CD4-positive, alpha-beta T cell (primary cell): ENCODE data around the gene FBXO44. TPM values are rescaled to one million over a fixed set of nuclear protein-coding genes. Genes with fewer than 3 reads are reported as not detected.

Experiments
- ATAC-seq: fragments of 200-7000 bp; cut with Tn5 transposase; one replicate; pipeline ENCODE4 v1.10.0; 2022; ENCODE audit warnings: mild to moderate bottlenecking; ENCODE audit not compliant: poor library complexity
- CTCF ChIA-PET: fragments of 350-600 bp; sonication (Branson Sonifier 250); formaldehyde crosslinking; loops from one replicate; lab custom pipeline; 2021; ENCODE audit warnings: antibody characterized with exemption, inconsistent platforms; lab: Charles Lee
- POLR2A ChIA-PET: fragments of 350-600 bp; sonication (Branson Sonifier 250); formaldehyde crosslinking; loops from one replicate; lab custom pipeline; 2021; ENCODE audit warnings: antibody characterized with exemption, inconsistent platforms; lab: Charles Lee
- DNase-seq, 14 experiments: peaks; one replicate each; pipeline ENCODE4 v3.0.0-alpha.2; 2013 to 2020; ENCODE audit warnings: mixed read lengths in 2 of 14
- H3K27ac ChIP-seq, 2 donors: one replicate each; pipeline versions ENCODE4 v1.5.1 to v1.7.0; 2013; ENCODE audit warnings: low read length in 2 of 2, low read depth in 1 of 2, mild to moderate bottlenecking in 1 of 2
- H3K27me3 ChIP-seq, 2 experiments: 1 replicate in 1 of 2; 2 replicates in 1 of 2; pipeline versions ENCODE4 v1.6.1 to v1.7.0; 2013; ENCODE audit warnings: low read length in 2 of 2, control low read depth in 1 of 2, mild to moderate bottlenecking in 1 of 2, moderate library complexity in 1 of 2; ENCODE audit not compliant: insufficient read depth in 2 of 2, control insufficient read depth in 1 of 2
- H3K36me3 ChIP-seq: one replicate; pipeline ENCODE4 v1.6.1; 2013; ENCODE audit warnings: low read length, control low read depth; ENCODE audit not compliant: insufficient read depth
- H3K4me1 ChIP-seq: one replicate; pipeline ENCODE4 v1.6.1; 2013; ENCODE audit warnings: low read length, control low read depth; ENCODE audit not compliant: insufficient read depth
- H3K4me3 ChIP-seq: one replicate; pipeline ENCODE4 v1.5.1; 2013; ENCODE audit warnings: mild to moderate bottlenecking, low read length, moderate library complexity
- H3K9me3 ChIP-seq, 2 experiments: 1 replicate in 1 of 2; 2 replicates in 1 of 2; pipeline versions ENCODE4 v1.6.1 to v1.7.0; 2013; ENCODE audit warnings: low read length in 2 of 2, mild to moderate bottlenecking in 2 of 2, control low read depth in 1 of 2, moderate library complexity in 1 of 2; ENCODE audit not compliant: control insufficient read depth in 1 of 2, insufficient read depth in 1 of 2
- H3K27ac Mint-ChIP-seq: one replicate; pipeline ENCODE4 v1.8.0; 2020; ENCODE audit warnings: mixed read lengths
- H3K27me3 Mint-ChIP-seq: one replicate; pipeline ENCODE4 v1.8.0; 2021; ENCODE audit warnings: mixed read lengths
- H3K36me3 Mint-ChIP-seq: one replicate; pipeline ENCODE4 v1.8.0; 2021; ENCODE audit warnings: low read depth, mixed read lengths
- H3K4me1 Mint-ChIP-seq: one replicate; pipeline ENCODE4 v1.8.0; 2021; ENCODE audit warnings: low read depth, mixed read lengths
- H3K4me3 Mint-ChIP-seq: one replicate; pipeline ENCODE4 v1.8.0; 2020; ENCODE audit warnings: mild to moderate bottlenecking, mixed read lengths
- H3K9me3 Mint-ChIP-seq: one replicate; pipeline ENCODE4 v1.8.0; 2020; ENCODE audit warnings: mixed read lengths
- CTCF ChIP-seq: fragments of 200-600 bp; IDR thresholded peaks from one replicate; pipeline ENCODE4 v1.8.0; 2022; ENCODE audit warnings: antibody characterized with exemption, mild to moderate bottlenecking
- intact Hi-C, 2 experiments: fragments of 100-400 bp; cut with DNase I in 1 of 2; cut with micrococcal nuclease in 1 of 2; formaldehyde crosslinking; loops; one replicate each; pipeline versions ENCODE4 v1.15.1 to v1.9.0; 2023 to 2025; cut with DNase I, micrococcal nuclease
- total RNA-seq, 174 experiments: library from RNA in 2 of 174; stranded (reverse) in 2 of 174; gene quantifications; one replicate each; pipeline ENCODE4 v1.2.3 and lab custom pipeline; 2021 to 2026

The FBXO44 gene
- total RNA-seq, 2 experiments from 2014 or later, result 44.9 to 48.4 TPM

GRCh38 chr1:11648732-11649158 is 5.9 kb upstream of the FBXO44 start:
- no peak overlapping the region for H3K4me3 Mint-ChIP-seq
- ATAC-seq (peak; percentile 30), DNase-seq (peak in 9 of 14 experiments; percentile 9 to 72 (median 39))
- Histone ChIP-seq H3K4me1 (peaks cover 35% of the 10 kb centered on the region), H3K27me3 (no peaks in the 10 kb centered on the region), H3K9me3 (no peaks in the 10 kb centered on the region), H3K27ac (no peak overlapping the region), H3K4me3 (no peak overlapping the region), H3K36me3 (no peaks in the 10 kb centered on the region)
- H3K4me1 Mint-ChIP-seq, result peaks cover 40% of the 10 kb centered on the region
- H3K9me3 Mint-ChIP-seq, result no peaks in the 10 kb centered on the region
- H3K27me3 Mint-ChIP-seq, result no peaks in the 10 kb centered on the region
- ChIA-PET CTCF (interaction anchor here (2.2 to 4.6 kb wide), 2 partner anchors 15 to 611 kb away, joined by 10 to 33 read pairs; partner anchors contain the start of gene FBXO6), POLR2A (interaction anchor here (0.8 to 3.8 kb wide), 4 partner anchors 16 to 588 kb away, joined by 3 to 28 read pairs (median 13); partner anchors contain the start of genes FBXO6, MIIP and SRM)
- intact Hi-C loops, result loop anchor here in 1 of 2 experiments (10.0 kb wide), 1 partner anchor 1154 kb away; no protein-coding TSS in a partner anchor
- no peak overlapping the region for H3K27ac Mint-ChIP-seq
- H3K36me3 Mint-ChIP-seq, result no peaks in the 10 kb centered on the region
- TF ChIP-seq CTCF, result no peak

GRCh38 chr1:11649237-11649623 is 5.4 kb upstream of the FBXO44 start:
- H3K27ac Mint-ChIP-seq, result peak overlapping the region; percentile 1
- no peak for TF ChIP-seq CTCF
- no peaks in the 10 kb centered on the region for H3K36me3 Mint-ChIP-seq
- Histone ChIP-seq H3K36me3 (no peaks in the 10 kb centered on the region), H3K4me1 (peaks cover 40% of the 10 kb centered on the region), H3K27ac (no peak overlapping the region), H3K27me3 (no peaks in the 10 kb centered on the region), H3K9me3 (no peaks in the 10 kb centered on the region), H3K4me3 (no peak overlapping the region)
- intact Hi-C loops, result loop anchor here in 1 of 2 experiments (10.0 kb wide), 1 partner anchor 1154 kb away; no protein-coding TSS in a partner anchor
- ATAC-seq (no peak), DNase-seq (no peak)
- ChIA-PET POLR2A (interaction anchor here (0.8 to 3.8 kb wide), 7 partner anchors 15 to 589 kb away, joined by 3 to 28 read pairs (median 6); partner anchors contain the start of genes AGTRAP, FBXO6, MIIP and MTOR), CTCF (interaction anchor here (1.2 to 4.6 kb wide), 7 partner anchors 8 to 611 kb away, joined by 3 to 47 read pairs (median 8); partner anchors contain the start of gene FBXO6)
- peaks cover 40% of the 10 kb centered on the region for H3K4me1 Mint-ChIP-seq
- H3K9me3 Mint-ChIP-seq, result no peaks in the 10 kb centered on the region
- H3K4me3 Mint-ChIP-seq, result peak overlapping the region; percentile 58
- H3K27me3 Mint-ChIP-seq, result no peaks in the 10 kb centered on the region

- H3K27me3 Mint-ChIP-seq, result no peaks in the 10 kb centered on the region
- no peak for ATAC-seq
- TF ChIP-seq CTCF, result no peak
- DNase-seq, result peak in 2 of 14 experiments; percentile 27 to 53
- peak overlapping the region; percentile 58 for H3K4me3 Mint-ChIP-seq
- ChIA-PET CTCF (interaction anchor here (0.9 to 4.6 kb wide), 14 partner anchors 8 to 612 kb away, joined by 3 to 47 read pairs (median 6); partner anchors contain the start of genes AGTRAP, FBXO6 and MAD2L2), POLR2A (interaction anchor here (0.6 to 3.8 kb wide), 11 partner anchors 15 to 637 kb away, joined by 3 to 28 read pairs (median 4); partner anchors contain the start of genes AGTRAP, FBXO6, MTOR and SRM)
- Histone ChIP-seq H3K4me3 (no peak overlapping the region), H3K27ac (no peak overlapping the region), H3K4me1 (peaks cover 43% of the 10 kb centered on the region), H3K27me3 (no peaks in the 10 kb centered on the region), H3K36me3 (no peaks in the 10 kb centered on the region), H3K9me3 (no peaks in the 10 kb centered on the region)
- intact Hi-C loops, result loop anchor here (1.0 to 10.0 kb wide), 6 partner anchors 70 to 1155 kb away; partner anchors contain the start of genes CLCN6 (in 1 of the 2) and MTHFR (in 1 of the 2)
- peaks cover 40% of the 10 kb centered on the region for H3K4me1 Mint-ChIP-seq
- H3K27ac Mint-ChIP-seq, result peak overlapping the region; percentile 1
- H3K36me3 Mint-ChIP-seq, result no peaks in the 10 kb centered on the region
- H3K9me3 Mint-ChIP-seq, result no peaks in the 10 kb centered on the region
Measured at GRCh38 chr1:11649624-11650330, 4.9 kb upstream of the FBXO44 start.
